Liver (tissue), 9 donors: Measurements from ENCODE around the gene AAMDC. TPM values are rescaled to one million over a fixed set of nuclear protein-coding genes. Genes with fewer than 3 reads are reported as not detected.
A peak's percentile ranks its signal among the peaks of the same experiment; 100 is the strongest.

ENCODE experiments used
- DNase-seq: peaks from one replicate; pipeline ENCODE4 v3.0.0-alpha.2; 2017; ENCODE audit warnings: low spot score
- H3K27ac ChIP-seq, 2 donors: one replicate each; pipeline ENCODE4 v1.7.0; 2013; ENCODE audit warnings: inconsistent platforms in 2 of 2, low read length in 2 of 2, control low read depth in 1 of 2, low read depth in 1 of 2, mild to moderate bottlenecking in 1 of 2
- H3K27me3 ChIP-seq, 4 donors: one replicate each; pipeline versions ENCODE4 v1.6.1 to v1.7.0; 2013; ENCODE audit warnings: low read length in 3 of 4, inconsistent platforms in 1 of 4, mild to moderate bottlenecking in 1 of 4, moderate library complexity in 1 of 4; ENCODE audit not compliant: control insufficient read depth in 4 of 4, insufficient read depth in 4 of 4
- H3K36me3 ChIP-seq, 4 donors: one replicate each; pipeline versions ENCODE4 v1.6.1 to v1.7.0; 2013; ENCODE audit warnings: low read length in 3 of 4, mild to moderate bottlenecking in 3 of 4, low read depth in 1 of 4, moderate library complexity in 1 of 4; ENCODE audit not compliant: control insufficient read depth in 4 of 4, insufficient read depth in 3 of 4
- H3K4me1 ChIP-seq, 4 donors: one replicate each; pipeline versions ENCODE4 v1.6.1 to v1.7.0; 2013; ENCODE audit warnings: low read length in 3 of 4, mild to moderate bottlenecking in 3 of 4, moderate library complexity in 1 of 4; ENCODE audit not compliant: control insufficient read depth in 4 of 4, insufficient read depth in 4 of 4
- H3K4me3 ChIP-seq, 3 donors: one replicate each; pipeline versions ENCODE4 v1.6.1 to v1.7.0; 2013; ENCODE audit warnings: low read length in 3 of 3, control low read depth in 1 of 3, low read depth in 1 of 3, mild to moderate bottlenecking in 1 of 3
- H3K9ac ChIP-seq, 2 donors: one replicate each; pipeline ENCODE4 v1.7.0; 2013; ENCODE audit warnings: low read length in 2 of 2, mild to moderate bottlenecking in 2 of 2, moderate library complexity in 2 of 2, control low read depth in 1 of 2, low read depth in 1 of 2
- H3K9me3 ChIP-seq, 4 donors: one replicate each; pipeline versions ENCODE4 v1.6.1 to v1.7.0; 2013; ENCODE audit warnings: low read length in 3 of 4; ENCODE audit not compliant: control insufficient read depth in 4 of 4
- ATF3 ChIP-seq: IDR thresholded peaks from 2 replicates; pipeline ENCODE4 v1.6.1; 2016; ENCODE audit warnings: antibody characterized with exemption
- EGR1 ChIP-seq, 2 donors: IDR thresholded peaks; 2 replicates each; pipeline ENCODE4 v1.6.1; 2016 to 2018; ENCODE audit warnings: antibody characterized with exemption in 2 of 2, low read depth in 2 of 2
- FOXA1 ChIP-seq: IDR thresholded peaks from 2 replicates; pipeline ENCODE4 v1.6.1; 2016; ENCODE audit warnings: antibody characterized with exemption
- FOXA2 ChIP-seq: IDR thresholded peaks from 2 replicates; pipeline ENCODE4 v1.6.1; 2016; ENCODE audit warnings: antibody characterized with exemption
- GABPA ChIP-seq, 2 donors: IDR thresholded peaks in 1 of 2; conservative IDR thresholded peaks in 1 of 2; 2 replicates each; pipeline ENCODE4 v1.6.1; 2016; ENCODE audit warnings: antibody characterized with exemption in 2 of 2, mild to moderate bottlenecking in 1 of 2, moderate library complexity in 1 of 2
- HNF4A ChIP-seq, 2 donors: conservative IDR thresholded peaks; 2 replicates each; pipeline ENCODE4 v1.6.1; 2016; ENCODE audit warnings: antibody characterized with exemption in 2 of 2, mild to moderate bottlenecking in 2 of 2
- HNF4G ChIP-seq: IDR thresholded peaks from 2 replicates; pipeline ENCODE4 v1.6.1; 2016; ENCODE audit warnings: antibody characterized with exemption
- JUND ChIP-seq, 2 donors: IDR thresholded peaks; 2 replicates each; pipeline ENCODE4 v1.6.1; 2016; ENCODE audit warnings: antibody characterized with exemption in 2 of 2
- MAX ChIP-seq: IDR thresholded peaks from 2 replicates; pipeline ENCODE4 v1.6.1; 2016; ENCODE audit warnings: antibody characterized with exemption
- NR2F2 ChIP-seq: IDR thresholded peaks from 2 replicates; pipeline ENCODE4 v1.6.1; 2016; ENCODE audit warnings: antibody characterized with exemption
- RAD21 ChIP-seq, 2 donors: IDR thresholded peaks; 2 replicates each; pipeline ENCODE4 v1.6.1; 2016; ENCODE audit warnings: antibody characterized with exemption in 2 of 2, mild to moderate bottlenecking in 2 of 2
- RXRA ChIP-seq, 2 donors: IDR thresholded peaks; 2 replicates each; pipeline ENCODE4 v1.6.1; 2017 to 2018; ENCODE audit warnings: antibody characterized with exemption in 2 of 2, mild to moderate bottlenecking in 1 of 2
- SP1 ChIP-seq: IDR thresholded peaks from 2 replicates; pipeline ENCODE4 v1.6.1; 2018; ENCODE audit warnings: antibody characterized with exemption, mild to moderate bottlenecking
- TAF1 ChIP-seq: conservative IDR thresholded peaks from 2 replicates; pipeline ENCODE4 v1.6.1; 2016; ENCODE audit warnings: antibody characterized with exemption, mild to moderate bottlenecking
- YY1 ChIP-seq: IDR thresholded peaks from 2 replicates; pipeline ENCODE4 v1.6.1; 2016; ENCODE audit warnings: antibody characterized with exemption, mild to moderate bottlenecking
- WGBS: extraction: QIAGEN DNeasy Blood & Tissue Kit; methylation state at CpG from one replicate; pipeline ENCODE4 v1.1.7; 2013; 5-methylcytosine and 5-hydroxymethylcytosine counted together
- polyA plus RNA-seq, 2 donors: library from polyadenylated mRNA; stranded (reverse) in 1 of 2; unstranded in 1 of 2; fragments of 200-250 nt in 1 of 2; fragments of >200 nt in 1 of 2; fragmentation: Nextera tagmentation in 1 of 2; extraction: Ambion mirVana in 1 of 2; gene quantifications; one replicate each; pipeline versions ENCODE4 v1.2.1 to v1.2.3, GENCODE V29; 2013 to 2015
- total RNA-seq, 2 donors: library from RNA; depleted of rRNA; stranded (reverse); fragments of >200 nt; gene quantifications; one replicate each; pipeline ENCODE4 v1.2.3, GENCODE V29; 2014
- TF ChIP-seq, protein P1 (sequence below): fragments of 150-350 bp; IDR thresholded peaks from 2 replicates; pipeline ENCODE4 v1.5.1; 2017; ENCODE audit warnings: improper control_type of control experiment, low read depth, low read length; ENCODE audit not compliant: missing input control
- TF ChIP-seq, protein P2 (sequence below): IDR thresholded peaks from 2 replicates; pipeline ENCODE4 v1.6.1; 2016; ENCODE audit warnings: antibody characterized with exemption, mild to moderate bottlenecking
- TF ChIP-seq, protein P3 (sequence below): IDR thresholded peaks from 2 replicates; pipeline ENCODE4 v1.6.1; 2016; ENCODE audit warnings: antibody characterized with exemption
- donor health status: healthy.
- donor health status: healthy.
- donor health status: healthy.
- donor health status: healthy.
- donor health status: healthy.

The AAMDC gene
- total and polyA plus RNA-seq, 4 donors = 7.4 to 31.1 (median 13.7) TPM

DNA sequence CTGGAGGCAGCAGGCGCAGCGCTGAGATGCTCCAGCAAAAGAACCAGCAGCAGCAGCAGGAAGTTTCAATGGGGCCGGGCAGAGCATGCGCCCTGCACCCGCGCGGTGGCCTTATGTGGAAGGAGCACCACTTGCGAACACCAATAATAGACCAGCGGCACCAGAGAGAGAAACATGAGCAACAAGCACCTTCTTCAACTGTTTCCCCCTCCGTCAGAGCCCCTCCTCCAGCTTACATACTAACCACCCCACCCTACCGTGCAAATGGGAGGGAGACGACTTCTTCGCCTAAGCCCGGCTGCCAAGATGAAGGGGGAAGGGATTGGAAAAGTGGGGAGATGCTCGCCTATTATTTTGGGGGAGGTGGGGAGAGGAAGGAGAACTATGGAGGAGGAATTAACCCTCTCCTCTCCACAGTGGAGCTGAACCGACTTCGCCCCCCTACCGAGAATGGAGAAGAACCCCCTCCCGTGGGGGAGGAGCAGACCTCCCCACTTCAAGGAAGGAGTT is 1.5 kb upstream of the AAMDC start:
- DNase-seq = peak; percentile 75
- Histone ChIP-seq H3K4me3 (peak overlapping the region; percentile 64 to 94 (median 89)), H3K27me3 (no peaks in the 10 kb centered on the region), H3K9me3 (no peaks in the 10 kb centered on the region), H3K36me3 (no peaks in the 10 kb centered on the region), H3K27ac (peak overlapping the region; percentile 83 to 87), H3K9ac (peak overlapping the region; percentile 41 to 72), H3K4me1 (peaks cover 6 to 48% (median 20%) of the 10 kb centered on the region in 4 donors)
- WGBS = under 1% methylated on average over 19 of the region's 19 CpGs
- TF ChIP-seq HNF4A (conservative IDR thresholded peaks at IDR 0.05) (no peak), SP1 (no peak), RAD21 (IDR thresholded peaks at IDR 0.05) (peak in 1 of 2 donors; percentile 67), NR2F2 (no peak), TAF1 (no peak), GABPA (IDR thresholded peaks at IDR 0.05 in 1 of 2, conservative IDR thresholded peaks at IDR 0.05 in 1 of 2) (peak in 1 of 2 donors; percentile 63), EGR1 (IDR thresholded peaks at IDR 0.05; ENCODE audit: low read depth in 2 of 2) (no peak), YY1 (peak; percentile 86), MAX (peak; percentile 54), FOXA2 (no peak), HNF4G (no peak), JUND (IDR thresholded peaks at IDR 0.05) (no peak), FOXA1 (no peak), ATF3 (no peak), RXRA (IDR thresholded peaks at IDR 0.05) (peak in 1 of 2 donors; percentile 19)
- TF ChIP-seq, protein P1, sequence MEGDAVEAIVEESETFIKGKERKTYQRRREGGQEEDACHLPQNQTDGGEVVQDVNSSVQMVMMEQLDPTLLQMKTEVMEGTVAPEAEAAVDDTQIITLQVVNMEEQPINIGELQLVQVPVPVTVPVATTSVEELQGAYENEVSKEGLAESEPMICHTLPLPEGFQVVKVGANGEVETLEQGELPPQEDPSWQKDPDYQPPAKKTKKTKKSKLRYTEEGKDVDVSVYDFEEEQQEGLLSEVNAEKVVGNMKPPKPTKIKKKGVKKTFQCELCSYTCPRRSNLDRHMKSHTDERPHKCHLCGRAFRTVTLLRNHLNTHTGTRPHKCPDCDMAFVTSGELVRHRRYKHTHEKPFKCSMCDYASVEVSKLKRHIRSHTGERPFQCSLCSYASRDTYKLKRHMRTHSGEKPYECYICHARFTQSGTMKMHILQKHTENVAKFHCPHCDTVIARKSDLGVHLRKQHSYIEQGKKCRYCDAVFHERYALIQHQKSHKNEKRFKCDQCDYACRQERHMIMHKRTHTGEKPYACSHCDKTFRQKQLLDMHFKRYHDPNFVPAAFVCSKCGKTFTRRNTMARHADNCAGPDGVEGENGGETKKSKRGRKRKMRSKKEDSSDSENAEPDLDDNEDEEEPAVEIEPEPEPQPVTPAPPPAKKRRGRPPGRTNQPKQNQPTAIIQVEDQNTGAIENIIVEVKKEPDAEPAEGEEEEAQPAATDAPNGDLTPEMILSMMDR = peak; percentile 37
- TF ChIP-seq, protein P2, sequence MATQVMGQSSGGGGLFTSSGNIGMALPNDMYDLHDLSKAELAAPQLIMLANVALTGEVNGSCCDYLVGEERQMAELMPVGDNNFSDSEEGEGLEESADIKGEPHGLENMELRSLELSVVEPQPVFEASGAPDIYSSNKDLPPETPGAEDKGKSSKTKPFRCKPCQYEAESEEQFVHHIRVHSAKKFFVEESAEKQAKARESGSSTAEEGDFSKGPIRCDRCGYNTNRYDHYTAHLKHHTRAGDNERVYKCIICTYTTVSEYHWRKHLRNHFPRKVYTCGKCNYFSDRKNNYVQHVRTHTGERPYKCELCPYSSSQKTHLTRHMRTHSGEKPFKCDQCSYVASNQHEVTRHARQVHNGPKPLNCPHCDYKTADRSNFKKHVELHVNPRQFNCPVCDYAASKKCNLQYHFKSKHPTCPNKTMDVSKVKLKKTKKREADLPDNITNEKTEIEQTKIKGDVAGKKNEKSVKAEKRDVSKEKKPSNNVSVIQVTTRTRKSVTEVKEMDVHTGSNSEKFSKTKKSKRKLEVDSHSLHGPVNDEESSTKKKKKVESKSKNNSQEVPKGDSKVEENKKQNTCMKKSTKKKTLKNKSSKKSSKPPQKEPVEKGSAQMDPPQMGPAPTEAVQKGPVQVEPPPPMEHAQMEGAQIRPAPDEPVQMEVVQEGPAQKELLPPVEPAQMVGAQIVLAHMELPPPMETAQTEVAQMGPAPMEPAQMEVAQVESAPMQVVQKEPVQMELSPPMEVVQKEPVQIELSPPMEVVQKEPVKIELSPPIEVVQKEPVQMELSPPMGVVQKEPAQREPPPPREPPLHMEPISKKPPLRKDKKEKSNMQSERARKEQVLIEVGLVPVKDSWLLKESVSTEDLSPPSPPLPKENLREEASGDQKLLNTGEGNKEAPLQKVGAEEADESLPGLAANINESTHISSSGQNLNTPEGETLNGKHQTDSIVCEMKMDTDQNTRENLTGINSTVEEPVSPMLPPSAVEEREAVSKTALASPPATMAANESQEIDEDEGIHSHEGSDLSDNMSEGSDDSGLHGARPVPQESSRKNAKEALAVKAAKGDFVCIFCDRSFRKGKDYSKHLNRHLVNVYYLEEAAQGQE = no peak
- TF ChIP-seq, protein P3, sequence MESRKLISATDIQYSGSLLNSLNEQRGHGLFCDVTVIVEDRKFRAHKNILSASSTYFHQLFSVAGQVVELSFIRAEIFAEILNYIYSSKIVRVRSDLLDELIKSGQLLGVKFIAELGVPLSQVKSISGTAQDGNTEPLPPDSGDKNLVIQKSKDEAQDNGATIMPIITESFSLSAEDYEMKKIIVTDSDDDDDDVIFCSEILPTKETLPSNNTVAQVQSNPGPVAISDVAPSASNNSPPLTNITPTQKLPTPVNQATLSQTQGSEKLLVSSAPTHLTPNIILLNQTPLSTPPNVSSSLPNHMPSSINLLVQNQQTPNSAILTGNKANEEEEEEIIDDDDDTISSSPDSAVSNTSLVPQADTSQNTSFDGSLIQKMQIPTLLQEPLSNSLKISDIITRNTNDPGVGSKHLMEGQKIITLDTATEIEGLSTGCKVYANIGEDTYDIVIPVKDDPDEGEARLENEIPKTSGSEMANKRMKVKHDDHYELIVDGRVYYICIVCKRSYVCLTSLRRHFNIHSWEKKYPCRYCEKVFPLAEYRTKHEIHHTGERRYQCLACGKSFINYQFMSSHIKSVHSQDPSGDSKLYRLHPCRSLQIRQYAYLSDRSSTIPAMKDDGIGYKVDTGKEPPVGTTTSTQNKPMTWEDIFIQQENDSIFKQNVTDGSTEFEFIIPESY = no peak
